ENCODE measurements around the gene GBGT1. TPM values are rescaled to one million over a fixed set of nuclear protein-coding genes. Genes with fewer than 3 reads are reported as not detected.

Gene GBGT1
- total and polyA plus RNA-seq, 2 of the 4 experiments (the other 2 are of a cell fraction), result 1.8 to 3.2 TPM

- Histone ChIP-seq H2AK5ac (ENCODE audit: low read depth, low read length) (no peak overlapping the region), H3K79me1 (ENCODE audit: low read depth in 1 of 2, low read length in 2 of 2) (peaks cover 32 to 57% of the 10 kb centered on the region in 2 experiments), H3K9ac (ENCODE audit: low read depth, low read length) (no peak overlapping the region), H3K18ac (ENCODE audit: low read depth, low read length) (no peak overlapping the region), H3K9me1 (ENCODE audit: insufficient read depth, low read length) (peaks cover 29% of the 10 kb centered on the region), H3K4ac (ENCODE audit: low read depth, low read length) (no peak overlapping the region), H3K27ac (ENCODE audit: insufficient read depth, low read length) (no peak overlapping the region), H2BK15ac (ENCODE audit: low read depth, low read length) (no peak overlapping the region), H3K4me2 (ENCODE audit: low read depth, low read length) (no peak overlapping the region), H4K8ac (ENCODE audit: low read depth in 2 of 2, low read length in 2 of 2) (no peak overlapping the region), H3K4me1 (ENCODE audit: control insufficient read depth, insufficient read depth, low read length) (peaks cover 26% of the 10 kb centered on the region), H3K36me3 (ENCODE audit: control insufficient read depth, insufficient read depth, low read length) (peaks cover 2% of the 10 kb centered on the region; the same call in 1 of the 2 replicates), H2BK20ac (ENCODE audit: low read depth, low read length) (no peak overlapping the region), H3K23ac (ENCODE audit: low read depth, low read length) (no peak overlapping the region), H2AK9ac (replicated peaks; ENCODE audit: low read depth, low read length, poor library complexity) (no peak overlapping the region), H4K20me1 (ENCODE audit: insufficient read depth, low read length) (peaks cover 57% of the 10 kb centered on the region), H2BK120ac (ENCODE audit: low read depth, low read length) (no peak overlapping the region), H4K5ac (ENCODE audit: low read depth, low read length) (no peak overlapping the region), H3K14ac (replicated peaks; ENCODE audit: low read depth, low read length) (no peak overlapping the region), H3K27me3 (ENCODE audit: control insufficient read depth, insufficient read depth, low read length) (no peaks in the 10 kb centered on the region), H3K9me3 (ENCODE audit: control insufficient read depth, insufficient read depth, low read length) (no peaks in the 10 kb centered on the region), H2BK5ac (ENCODE audit: low read depth, low read length, poor library complexity, severe bottlenecking) (no peak overlapping the region), H4K91ac (ENCODE audit: insufficient read depth, low read depth, low read length) (no peak overlapping the region), H3K56ac (ENCODE audit: extremely low read depth, insufficient read depth, low read length) (no peak overlapping the region), H3K4me3 (ENCODE audit: insufficient read depth, low read depth, low read length) (no peak overlapping the region), H2AFZ (replicated peaks; ENCODE audit: low read length, poor library complexity) (no peak overlapping the region)
- 86% methylated on average over 3 of the region's 4 CpGs; no CpG with 5 or more reads in 1 of the 2 experiments for WGBS, 2 experiments (ENCODE audit: extremely low coverage in 2 of 2, insufficient read length in 1 of 2)
- intact Hi-C loops (cut with micrococcal nuclease), result no loop called here
- ATAC-seq (ENCODE audit: low read depth) (no peak), DNase-seq (no peak)
- BruUV-seq (replicated peaks), result no TSS peak
- ChIA-PET CTCF (interaction anchor here (0.6 kb wide), 1 partner anchor 659 kb away, joined by 7 read pairs; no protein-coding TSS in a partner anchor), POLR2A (ENCODE audit: unreplicated experiment) (no interaction called here)
- dilution Hi-C loops (cut with HindIII; ENCODE audit: low sequenced_read_pairs, unreplicated experiment), result no loop called here
- TF ChIP-seq RCOR1 (IDR thresholded peaks at IDR 0.05; ENCODE audit: insufficient replicate concordance, low read length), result no peak
- no peak for TF ChIP-seq RFX5 (IDR thresholded peaks at IDR 0.05; ENCODE audit: low read depth, low read length)
- no peak for TF ChIP-seq NFE2L2 (IDR thresholded peaks at IDR 0.05; ENCODE audit: low read depth, low read length)
- no peak for TF ChIP-seq SMC3 (IDR thresholded peaks at IDR 0.05; ENCODE audit: low read depth, low read length)
- no peak for TF ChIP-seq RAD21 (IDR thresholded peaks at IDR 0.05; ENCODE audit: low read length)
- TF ChIP-seq CTCF (conservative IDR thresholded peaks at IDR 0.05; ENCODE audit: low read depth, low read length), result no peak
- no peak for TF ChIP-seq MAFK (IDR thresholded peaks at IDR 0.05; ENCODE audit: low read depth, low read length)
- TF ChIP-seq MXI1 (IDR thresholded peaks at IDR 0.05; ENCODE audit: borderline replicate concordance, low read depth, low read length), result no peak
- TF ChIP-seq USF2 (IDR thresholded peaks at IDR 0.05; ENCODE audit: low read depth, low read length), result no peak
- TF ChIP-seq BHLHE40 (IDR thresholded peaks at IDR 0.05; ENCODE audit: low read depth, low read length), result no peak
- TF ChIP-seq FOS (IDR thresholded peaks at IDR 0.05; ENCODE audit: low read depth, low read length), result no peak
- no peak for TF ChIP-seq POLR2A (IDR thresholded peaks at IDR 0.05; ENCODE audit: low read depth, low read length)
- no peak for TF ChIP-seq CEBPB (IDR thresholded peaks at IDR 0.05; ENCODE audit: low read depth, low read length)
- no peak for TF ChIP-seq MAZ (IDR thresholded peaks at IDR 0.05; ENCODE audit: borderline replicate concordance, low read depth, low read length)
- TF ChIP-seq ELK1 (IDR thresholded peaks at IDR 0.05; ENCODE audit: borderline replicate concordance, low read depth, low read length), result no peak
- TF ChIP-seq CHD1 (IDR thresholded peaks at IDR 0.05; ENCODE audit: low read depth, low read length), result no peak
- in situ Hi-C loops (cut with MboI; ENCODE audit: low sequenced_read_pairs), result no loop called here
These were observed 41.1 kb downstream of the GBGT1 start for GRCh38 chr9:133122605-133122934.
